ENCODE measurements around the gene TSPAN11.

Gene TSPAN11

DNA sequence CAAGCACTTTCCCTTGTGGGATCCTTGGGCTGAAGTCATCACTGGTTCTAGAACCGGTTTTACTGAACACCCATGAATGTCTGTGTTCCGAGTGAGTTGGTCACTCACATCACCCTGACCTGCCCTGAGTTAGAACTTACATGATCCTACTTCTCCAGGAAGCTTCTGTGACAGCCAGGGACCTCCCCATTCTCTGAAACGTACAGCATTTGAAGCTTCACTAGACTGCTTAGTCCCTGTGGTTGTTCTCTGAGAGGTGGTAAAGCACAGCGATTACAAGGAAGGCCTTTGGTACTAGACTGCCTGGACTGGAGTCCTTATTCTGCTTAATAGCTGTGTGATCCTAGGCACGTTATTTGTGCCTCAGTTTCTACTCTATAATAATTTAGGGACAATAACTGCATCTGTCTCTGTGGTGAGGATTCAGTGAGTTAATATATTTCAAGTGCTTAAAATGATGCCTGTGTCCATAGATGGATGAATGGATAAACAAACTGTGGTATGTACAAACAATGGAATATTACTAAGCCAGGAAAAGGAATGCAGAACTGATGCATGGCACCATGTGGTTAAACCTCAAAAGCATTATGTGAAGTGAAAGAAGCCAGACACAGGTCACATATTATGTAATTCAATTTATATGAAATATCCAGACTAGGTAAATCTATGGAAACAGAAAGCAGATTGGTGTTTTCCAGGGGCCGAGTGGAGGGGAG lies 92.4 kb downstream of the TSPAN11 start:
- Histone ChIP-seq H3K27me3 (replicated peaks in 2 of 5; ENCODE audit: control insufficient read depth in 4 of 5, insufficient read depth in 5 of 5, low read length in 4 of 5) (no peaks in the 10 kb centered on the region), H3K4me1 (ENCODE audit: control extremely low read depth in 1 of 4, control insufficient read depth in 4 of 4, insufficient read depth in 4 of 4, low read length in 3 of 4) (peaks cover 0 to 6% (median 0%) of the 10 kb centered on the region in 4 experiments), H3K9me3 (ENCODE audit: control extremely low read depth in 1 of 5, control insufficient read depth in 4 of 5, insufficient read depth in 2 of 5, low read depth in 1 of 5, low read length in 4 of 5) (no peaks in the 10 kb centered on the region), H3K4me3 (ENCODE audit: control insufficient read depth in 1 of 7, extremely low read depth in 1 of 7, insufficient read depth in 4 of 7, low read depth in 2 of 7, low read length in 6 of 7) (no peak overlapping the region), H3K27ac (ENCODE audit: insufficient read depth in 1 of 2, low read depth in 1 of 2, low read length in 2 of 2, poor library complexity in 1 of 2, severe bottlenecking in 2 of 2) (no peak overlapping the region), H3K36me3 (ENCODE audit: control insufficient read depth in 4 of 4, insufficient read depth in 4 of 4, low read length in 3 of 4) (no peaks in the 10 kb centered on the region)
- DNase-seq = no peak
- POLR2A ChIA-PET = no interaction called here
- CTCF ChIA-PET = no interaction called here
- WGBS (ENCODE audit: insufficient coverage) = 90% methylated on average over 5 of the region's 6 CpGs

- POLR2A ChIA-PET = no interaction called here
- CTCF ChIA-PET = no interaction called here
- Histone ChIP-seq H3K4me3 (ENCODE audit: control insufficient read depth in 1 of 7, extremely low read depth in 1 of 7, insufficient read depth in 4 of 7, low read depth in 2 of 7, low read length in 6 of 7) (no peak overlapping the region), H3K27me3 (replicated peaks in 2 of 5; ENCODE audit: control insufficient read depth in 4 of 5, insufficient read depth in 5 of 5, low read length in 4 of 5) (no peaks in the 10 kb centered on the region), H3K4me1 (ENCODE audit: control extremely low read depth in 1 of 4, control insufficient read depth in 4 of 4, insufficient read depth in 4 of 4, low read length in 3 of 4) (peaks cover 0 to 6% (median 0%) of the 10 kb centered on the region in 4 experiments), H3K27ac (ENCODE audit: insufficient read depth in 1 of 2, low read depth in 1 of 2, low read length in 2 of 2, poor library complexity in 1 of 2, severe bottlenecking in 2 of 2) (no peak overlapping the region), H3K9me3 (ENCODE audit: control extremely low read depth in 1 of 5, control insufficient read depth in 4 of 5, insufficient read depth in 2 of 5, low read depth in 1 of 5, low read length in 4 of 5) (no peaks in the 10 kb centered on the region), H3K36me3 (ENCODE audit: control insufficient read depth in 4 of 4, insufficient read depth in 4 of 4, low read length in 3 of 4) (no peaks in the 10 kb centered on the region)
- whole genome bisulfite sequencing (ENCODE audit: insufficient coverage) = 92% methylated on average over 4 of the region's 6 CpGs
- no peak for DNase-seq
These were observed 93.0 kb downstream of the TSPAN11 start for GRCh38 chr12:31019561-31019960.

DNA sequence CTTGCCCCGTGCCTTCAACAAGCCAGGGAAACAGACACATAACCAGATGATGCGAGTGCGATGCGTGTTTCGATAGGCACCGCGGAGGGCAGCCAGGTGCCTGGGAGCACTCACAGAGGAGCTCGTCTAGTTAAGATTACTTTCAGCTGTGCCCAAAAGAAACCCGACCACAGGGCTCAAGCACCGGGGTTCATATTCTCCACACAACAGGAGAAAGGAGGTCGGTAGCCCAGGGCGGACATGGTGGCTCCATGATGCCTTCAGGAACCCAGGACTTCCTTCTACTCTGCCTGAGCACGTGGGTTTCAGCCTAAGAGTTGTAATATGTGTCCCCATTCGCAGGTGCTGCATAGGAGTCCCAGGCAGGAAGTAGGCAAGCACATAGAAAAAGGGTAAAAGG lies 93.4 kb downstream of the TSPAN11 start:
- Histone ChIP-seq H3K9me3 (ENCODE audit: control extremely low read depth in 1 of 5, control insufficient read depth in 4 of 5, insufficient read depth in 2 of 5, low read depth in 1 of 5, low read length in 4 of 5) (no peaks in the 10 kb centered on the region), H3K4me3 (ENCODE audit: control insufficient read depth in 1 of 7, extremely low read depth in 1 of 7, insufficient read depth in 4 of 7, low read depth in 2 of 7, low read length in 6 of 7) (no peak overlapping the region), H3K4me1 (ENCODE audit: control extremely low read depth in 1 of 4, control insufficient read depth in 4 of 4, insufficient read depth in 4 of 4, low read length in 3 of 4) (peaks cover 0 to 6% (median 0%) of the 10 kb centered on the region in 4 experiments), H3K27me3 (replicated peaks in 2 of 5; ENCODE audit: control insufficient read depth in 4 of 5, insufficient read depth in 5 of 5, low read length in 4 of 5) (no peaks in the 10 kb centered on the region), H3K27ac (ENCODE audit: insufficient read depth in 1 of 2, low read depth in 1 of 2, low read length in 2 of 2, poor library complexity in 1 of 2, severe bottlenecking in 2 of 2) (no peak overlapping the region), H3K36me3 (ENCODE audit: control insufficient read depth in 4 of 4, insufficient read depth in 4 of 4, low read length in 3 of 4) (no peaks in the 10 kb centered on the region)
- DNase-seq = no peak
- ChIA-PET CTCF (no interaction called here), POLR2A (no interaction called here)
- WGBS (ENCODE audit: insufficient coverage) = 88% methylated on average over 14 of the region's 14 CpGs

GRCh38 chr12:31020385-31021166 lies 94.0 kb downstream of the TSPAN11 start:
- H3K4me3 ChIP-seq (ENCODE audit: control insufficient read depth in 1 of 7, extremely low read depth in 1 of 7, insufficient read depth in 4 of 7, low read depth in 2 of 7, low read length in 6 of 7) = no peak overlapping the region
- no peaks in the 10 kb centered on the region for H3K9me3 ChIP-seq (ENCODE audit: control extremely low read depth in 1 of 5, control insufficient read depth in 4 of 5, insufficient read depth in 2 of 5, low read depth in 1 of 5, low read length in 4 of 5)
- POLR2A ChIA-PET = no interaction called here
- no peaks in the 10 kb centered on the region for H3K36me3 ChIP-seq (ENCODE audit: control insufficient read depth in 4 of 4, insufficient read depth in 4 of 4, low read length in 3 of 4)
- CTCF ChIA-PET = no interaction called here
- no peaks in the 10 kb centered on the region for H3K27me3 ChIP-seq (replicated peaks in 2 of 5; ENCODE audit: control insufficient read depth in 4 of 5, insufficient read depth in 5 of 5, low read length in 4 of 5)
- H3K27ac ChIP-seq (ENCODE audit: insufficient read depth in 1 of 2, low read depth in 1 of 2, low read length in 2 of 2, poor library complexity in 1 of 2, severe bottlenecking in 2 of 2) = no peak overlapping the region
- 92% methylated on average over 9 of the region's 11 CpGs for WGBS (ENCODE audit: insufficient coverage)
- no peak for DNase-seq
- H3K4me1 ChIP-seq (ENCODE audit: control extremely low read depth in 1 of 4, control insufficient read depth in 4 of 4, insufficient read depth in 4 of 4, low read length in 3 of 4) = peaks cover 0 to 6% (median 0%) of the 10 kb centered on the region in 4 experiments

- DNase-seq = no peak
- H3K4me1 ChIP-seq (ENCODE audit: control extremely low read depth in 1 of 4, control insufficient read depth in 4 of 4, insufficient read depth in 4 of 4, low read length in 3 of 4) = peaks cover 0 to 6% (median 0%) of the 10 kb centered on the region in 4 experiments
- CTCF ChIA-PET = interaction anchor here (1.1 kb wide), 1 partner anchor 10 kb away, joined by 4 read pairs; no protein-coding TSS in a partner anchor
- H3K27me3 ChIP-seq (replicated peaks in 2 of 5; ENCODE audit: control insufficient read depth in 4 of 5, insufficient read depth in 5 of 5, low read length in 4 of 5) = no peaks in the 10 kb centered on the region
- 100% methylated on average over 2 of the region's 3 CpGs for WGBS (ENCODE audit: insufficient coverage)
- H3K9me3 ChIP-seq (ENCODE audit: control extremely low read depth in 1 of 5, control insufficient read depth in 4 of 5, insufficient read depth in 2 of 5, low read depth in 1 of 5, low read length in 4 of 5) = peaks cover 0 to under 1% (median 0%) of the 10 kb centered on the region in 5 experiments
- H3K4me3 ChIP-seq (ENCODE audit: control insufficient read depth in 1 of 7, extremely low read depth in 1 of 7, insufficient read depth in 4 of 7, low read depth in 2 of 7, low read length in 6 of 7) = no peak overlapping the region
- no peaks in the 10 kb centered on the region for H3K36me3 ChIP-seq (ENCODE audit: control insufficient read depth in 4 of 4, insufficient read depth in 4 of 4, low read length in 3 of 4)
- no peak overlapping the region for H3K27ac ChIP-seq (ENCODE audit: insufficient read depth in 1 of 2, low read depth in 1 of 2, low read length in 2 of 2, poor library complexity in 1 of 2, severe bottlenecking in 2 of 2)
- POLR2A ChIA-PET = no interaction called here
These were observed 94.6 kb downstream of the TSPAN11 start for GRCh38 chr12:31021181-31021580.

- Histone ChIP-seq H3K9me3 (ENCODE audit: control extremely low read depth in 1 of 5, control insufficient read depth in 4 of 5, insufficient read depth in 2 of 5, low read depth in 1 of 5, low read length in 4 of 5) (peaks cover 0 to 5% (median 0%) of the 10 kb centered on the region in 5 experiments), H3K4me3 (ENCODE audit: control insufficient read depth in 1 of 7, extremely low read depth in 1 of 7, insufficient read depth in 4 of 7, low read depth in 2 of 7, low read length in 6 of 7) (no peak overlapping the region), H3K36me3 (ENCODE audit: control insufficient read depth in 4 of 4, insufficient read depth in 4 of 4, low read length in 3 of 4) (no peaks in the 10 kb centered on the region), H3K4me1 (ENCODE audit: control extremely low read depth in 1 of 4, control insufficient read depth in 4 of 4, insufficient read depth in 4 of 4, low read length in 3 of 4) (peaks cover 0 to 6% (median 0%) of the 10 kb centered on the region in 4 experiments), H3K27me3 (replicated peaks in 2 of 5; ENCODE audit: control insufficient read depth in 4 of 5, insufficient read depth in 5 of 5, low read length in 4 of 5) (no peaks in the 10 kb centered on the region), H3K27ac (ENCODE audit: insufficient read depth in 1 of 2, low read depth in 1 of 2, low read length in 2 of 2, poor library complexity in 1 of 2, severe bottlenecking in 2 of 2) (no peak overlapping the region)
- POLR2A ChIA-PET = no interaction called here
- 93% methylated on average over 4 of the region's 4 CpGs for WGBS (ENCODE audit: insufficient coverage)
- CTCF ChIA-PET = interaction anchor here (1.1 kb wide), 1 partner anchor 11 kb away, joined by 4 read pairs; no protein-coding TSS in a partner anchor
- no peak for DNase-seq
These were observed 95.4 kb downstream of the TSPAN11 start for GRCh38 chr12:31021809-31022494.
